ENCODE results near the gene TMEM169. TPM values are rescaled to one million over a fixed set of nuclear protein-coding genes. Genes with fewer than 3 reads are reported as not detected.

TMEM169 gene
- total RNA-seq, 4 donors from 2014 or later, result 0.30 to 0.85 (median 0.72) TPM; not detected in 1

- no peaks in the 10 kb centered on the region for H3K4me1 ChIP-seq
- no peak for TF ChIP-seq POLR2A (IDR thresholded peaks at IDR 0.05)
- no peak for TF ChIP-seq POLR2AphosphoS5 (IDR thresholded peaks at IDR 0.05)
- no peaks in the 10 kb centered on the region for H3K9me3 ChIP-seq
- no peak for DNase-seq (ENCODE audit: low spot score in 2 of 2)
- no peaks in the 10 kb centered on the region for H3K36me3 ChIP-seq
- H3K4me3 ChIP-seq, result no peak overlapping the region
- no peaks in the 10 kb centered on the region for H3K27me3 ChIP-seq
- no peak overlapping the region for H3K27ac ChIP-seq
- 93% methylated on average over 3 of the region's 3 CpGs for WGBS
Observed at GRCh38 chr2:216051350-216051749, 30.4 kb upstream of the TMEM169 start.

- no peaks in the 10 kb centered on the region for H3K27me3 ChIP-seq
- no peaks in the 10 kb centered on the region for H3K9me3 ChIP-seq
- no peaks in the 10 kb centered on the region for H3K36me3 ChIP-seq
- 100% methylated on average over 2 of the region's 2 CpGs for WGBS
- no peak overlapping the region for H3K4me3 ChIP-seq
- no peak for TF ChIP-seq POLR2A (IDR thresholded peaks at IDR 0.05)
- no peak for TF ChIP-seq POLR2AphosphoS5 (IDR thresholded peaks at IDR 0.05)
- TF ChIP-seq EP300 (IDR thresholded peaks at IDR 0.05), result no peak
- TF ChIP-seq CTCF (IDR thresholded peaks at IDR 0.05), result no peak
- no peak overlapping the region for H3K27ac ChIP-seq
- no peak for DNase-seq (ENCODE audit: low spot score in 2 of 2)
- peaks cover 1% of the 10 kb centered on the region for H3K4me1 ChIP-seq
Observed at GRCh38 chr2:216052420-216052819, 29.3 kb upstream of the TMEM169 start.

GRCh38 chr2:216055680-216056079, 26.0 kb upstream of the TMEM169 start:
- no peak for TF ChIP-seq POLR2A (IDR thresholded peaks at IDR 0.05)
- TF ChIP-seq CTCF (IDR thresholded peaks at IDR 0.05), result no peak
- no peak for TF ChIP-seq POLR2AphosphoS5 (IDR thresholded peaks at IDR 0.05)
- no peak for TF ChIP-seq EP300 (IDR thresholded peaks at IDR 0.05)
- peaks cover 10% of the 10 kb centered on the region for H3K4me1 ChIP-seq

GRCh38 chr2:216056739-216057138, 25.0 kb upstream of the TMEM169 start:
- H3K27me3 ChIP-seq, result no peaks in the 10 kb centered on the region
- H3K36me3 ChIP-seq, result no peaks in the 10 kb centered on the region
- TF ChIP-seq POLR2A (IDR thresholded peaks at IDR 0.05) (no peak), CTCF (IDR thresholded peaks at IDR 0.05) (no peak), EP300 (IDR thresholded peaks at IDR 0.05) (no peak), POLR2AphosphoS5 (IDR thresholded peaks at IDR 0.05) (no peak)
- no peak for DNase-seq (ENCODE audit: low spot score in 2 of 2)
- no peaks in the 10 kb centered on the region for H3K9me3 ChIP-seq
- H3K27ac ChIP-seq, result no peak overlapping the region
- 80% methylated on average over 3 of the region's 3 CpGs for WGBS
- H3K4me1 ChIP-seq, result peaks cover 10% of the 10 kb centered on the region
- no peak overlapping the region for H3K4me3 ChIP-seq

More at GRCh38 chr2:216055680-216056079, 26.0 kb upstream of the TMEM169 start:
- Histone ChIP-seq H3K27ac (no peak overlapping the region), H3K27me3 (no peaks in the 10 kb centered on the region), H3K9me3 (no peaks in the 10 kb centered on the region), H3K36me3 (no peaks in the 10 kb centered on the region), H3K4me3 (no peak overlapping the region)
- no peak for DNase-seq (ENCODE audit: low spot score in 2 of 2)
- WGBS, result 88% methylated on average over 4 of the region's 4 CpGs

- no peak overlapping the region for H3K4me3 ChIP-seq
- no peaks in the 10 kb centered on the region for H3K9me3 ChIP-seq
- peaks cover 10% of the 10 kb centered on the region for H3K4me1 ChIP-seq
- no peaks in the 10 kb centered on the region for H3K36me3 ChIP-seq
- DNase-seq (ENCODE audit: low spot score in 2 of 2), result no peak
- no peak for TF ChIP-seq POLR2AphosphoS5 (IDR thresholded peaks at IDR 0.05)
- TF ChIP-seq EP300 (IDR thresholded peaks at IDR 0.05), result no peak
- TF ChIP-seq CTCF (IDR thresholded peaks at IDR 0.05), result no peak
- no peak for TF ChIP-seq POLR2A (IDR thresholded peaks at IDR 0.05)
- WGBS, result 44% methylated on average over 7 of the region's 7 CpGs
- no peaks in the 10 kb centered on the region for H3K27me3 ChIP-seq
- no peak overlapping the region for H3K27ac ChIP-seq
Observed at GRCh38 chr2:216057688-216058193, 24.0 kb upstream of the TMEM169 start.
